HG03460 (cell line): Measurements from ENCODE around the gene LARGE2.

Experiments used
- ATAC-seq: cut with Tn5 transposase; IDR thresholded peaks from one replicate; pipeline ENCODE4 v1.9.1; 2021; ENCODE audit not compliant: unreplicated experiment

Gene LARGE2

DNA sequence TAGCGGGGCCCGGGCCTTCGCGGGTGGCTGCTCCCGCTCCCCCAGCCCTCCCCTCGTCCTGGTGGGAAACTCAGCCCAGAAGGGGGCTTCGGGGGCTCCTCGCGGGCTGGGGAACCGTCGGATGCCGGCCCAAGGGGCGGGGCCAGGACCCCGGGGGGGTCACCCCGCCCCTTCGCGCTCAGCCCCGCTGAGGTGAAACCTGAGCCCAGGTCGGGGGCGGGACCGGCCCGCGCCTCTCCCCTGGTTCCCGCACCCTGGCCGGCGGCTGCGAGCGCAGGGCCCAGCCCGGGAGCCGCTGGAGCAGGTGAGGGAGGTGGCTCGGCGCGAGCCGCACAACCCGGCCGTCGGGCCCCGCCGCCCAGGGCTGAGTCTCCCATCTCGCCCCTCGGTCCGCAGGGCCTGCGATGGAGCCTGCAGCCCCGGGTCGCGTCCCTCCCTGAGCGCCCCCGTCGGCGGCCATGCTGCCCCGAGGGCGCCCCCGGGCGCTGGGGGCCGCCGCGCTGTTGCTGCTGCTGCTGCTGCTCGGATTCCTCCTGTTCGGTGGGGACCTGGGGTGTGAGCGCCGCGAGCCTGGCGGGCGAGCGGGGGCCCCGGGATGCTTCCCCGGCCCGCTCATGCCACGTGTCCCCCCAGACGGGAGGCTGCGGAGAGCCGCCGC is at the start of gene LARGE2:
Gene LARGE2, plus strand, starts transcription at position 232 of the 658 bp plus-strand sequence. Its CDS starts 227 bp downstream, at position 459.
- ATAC-seq, result no peak

- no peak for ATAC-seq
Observed at GRCh38 chr11:45876401-45876800, 46.1 kb upstream of the LARGE2 start.

DNA sequence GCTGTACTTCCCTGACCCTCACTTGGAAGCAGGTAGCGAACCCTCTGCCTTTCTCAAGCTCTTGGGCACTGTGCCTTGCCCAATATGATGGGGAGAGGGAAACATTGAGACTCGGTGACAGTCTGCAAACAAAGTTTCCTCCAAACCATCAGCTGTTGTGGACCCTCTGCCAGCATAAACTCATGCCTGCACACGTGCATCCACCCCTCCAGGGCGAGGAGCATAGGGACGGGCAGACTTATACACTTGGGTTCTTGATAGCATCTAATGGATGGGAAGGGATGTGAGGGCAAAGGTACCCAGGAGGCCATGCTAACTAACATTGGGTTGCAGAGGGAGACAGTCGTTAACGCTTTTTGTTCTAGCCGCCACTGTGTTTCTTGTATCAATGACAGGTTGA is 45.2 kb upstream of the LARGE2 start:
- no peak for ATAC-seq

- ATAC-seq, result no peak
Observed at GRCh38 chr11:45877845-45878244, 44.6 kb upstream of the LARGE2 start.

DNA sequence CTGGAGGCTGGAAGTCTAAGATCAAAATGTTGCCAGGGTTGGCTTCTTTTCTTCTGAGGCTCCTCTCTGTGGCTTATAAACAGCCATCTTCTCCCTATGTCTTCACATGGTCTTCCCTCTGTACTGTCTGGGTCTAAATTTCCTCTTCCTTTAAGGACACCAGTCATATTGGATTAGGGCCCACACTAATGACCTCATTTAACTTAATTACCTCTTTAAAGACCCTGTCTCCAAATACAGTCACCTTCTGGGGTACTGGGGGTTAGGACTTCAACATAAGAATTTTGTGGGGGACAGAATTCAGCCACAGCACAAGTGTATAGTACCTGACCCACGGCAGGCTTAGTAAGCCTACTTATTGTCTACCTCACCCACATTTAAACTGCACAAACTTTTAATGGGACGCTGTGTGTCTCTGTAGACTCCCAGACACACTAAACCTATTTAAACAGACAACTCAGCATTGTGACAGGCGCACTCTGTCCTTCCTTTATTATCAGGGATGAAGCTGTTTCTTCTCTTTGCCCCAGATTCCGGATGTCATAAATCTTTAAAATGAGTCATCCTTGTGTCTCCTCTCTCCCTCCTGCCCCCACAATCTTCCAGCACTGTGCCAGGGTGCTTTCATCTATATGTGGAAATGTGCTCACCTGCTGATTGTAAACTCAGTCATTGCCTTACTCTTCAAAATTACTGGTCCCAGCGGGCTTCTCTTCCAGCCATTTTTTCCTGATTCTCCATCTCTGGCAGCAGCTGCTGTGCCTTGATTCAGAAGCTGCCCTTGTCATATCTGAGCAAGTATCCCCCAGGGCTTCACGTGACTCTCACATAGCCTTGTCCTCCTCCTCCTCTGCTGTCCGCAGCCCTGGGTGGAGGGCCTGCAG is 42.4 kb upstream of the LARGE2 start:
- ATAC-seq, result no peak

- ATAC-seq, result no peak
Observed at GRCh38 chr11:45880772-45881570, 41.5 kb upstream of the LARGE2 start.

GRCh38 chr11:45881708-45882368 is 40.6 kb upstream of the LARGE2 start:
- ATAC-seq, result no peak

DNA sequence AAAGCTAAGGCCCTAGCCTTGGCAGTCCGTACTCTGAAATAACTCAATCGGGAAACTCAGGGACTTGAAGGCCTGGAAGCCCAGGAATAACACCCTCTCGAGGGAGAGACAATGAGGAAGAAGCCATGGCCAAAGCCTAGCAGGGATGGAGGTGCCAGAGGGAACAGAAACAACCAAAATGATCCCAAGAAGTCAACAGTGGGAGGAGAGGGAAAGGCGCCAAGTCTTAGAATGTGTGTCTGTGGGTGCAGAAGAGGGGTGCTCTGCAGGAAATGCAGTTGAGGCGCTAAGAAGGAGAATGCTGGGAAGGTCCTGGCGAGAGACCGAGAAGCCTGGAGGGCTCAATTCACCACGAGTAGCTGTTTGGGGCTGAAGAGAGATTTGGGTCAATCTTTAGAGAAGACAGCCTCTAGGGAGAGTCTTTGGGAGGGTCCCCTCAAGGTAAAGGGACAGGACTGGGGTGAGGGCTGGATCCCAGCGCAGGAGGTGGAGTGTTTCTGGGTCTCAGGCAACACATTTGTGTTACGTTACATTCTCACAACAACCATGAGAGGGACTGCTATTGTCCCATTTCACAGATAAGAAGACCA is 37.8 kb upstream of the LARGE2 start:
- no peak for ATAC-seq

- ATAC-seq, result peak; percentile 66
Observed at GRCh38 chr11:45885274-45885920, 37.1 kb upstream of the LARGE2 start, which contains the start of gene MAPK8IP1. MAPK8IP1 (plus strand) TSS chr11:45885651; CDS start chr11:45885821, 170 bp downstream.

DNA sequence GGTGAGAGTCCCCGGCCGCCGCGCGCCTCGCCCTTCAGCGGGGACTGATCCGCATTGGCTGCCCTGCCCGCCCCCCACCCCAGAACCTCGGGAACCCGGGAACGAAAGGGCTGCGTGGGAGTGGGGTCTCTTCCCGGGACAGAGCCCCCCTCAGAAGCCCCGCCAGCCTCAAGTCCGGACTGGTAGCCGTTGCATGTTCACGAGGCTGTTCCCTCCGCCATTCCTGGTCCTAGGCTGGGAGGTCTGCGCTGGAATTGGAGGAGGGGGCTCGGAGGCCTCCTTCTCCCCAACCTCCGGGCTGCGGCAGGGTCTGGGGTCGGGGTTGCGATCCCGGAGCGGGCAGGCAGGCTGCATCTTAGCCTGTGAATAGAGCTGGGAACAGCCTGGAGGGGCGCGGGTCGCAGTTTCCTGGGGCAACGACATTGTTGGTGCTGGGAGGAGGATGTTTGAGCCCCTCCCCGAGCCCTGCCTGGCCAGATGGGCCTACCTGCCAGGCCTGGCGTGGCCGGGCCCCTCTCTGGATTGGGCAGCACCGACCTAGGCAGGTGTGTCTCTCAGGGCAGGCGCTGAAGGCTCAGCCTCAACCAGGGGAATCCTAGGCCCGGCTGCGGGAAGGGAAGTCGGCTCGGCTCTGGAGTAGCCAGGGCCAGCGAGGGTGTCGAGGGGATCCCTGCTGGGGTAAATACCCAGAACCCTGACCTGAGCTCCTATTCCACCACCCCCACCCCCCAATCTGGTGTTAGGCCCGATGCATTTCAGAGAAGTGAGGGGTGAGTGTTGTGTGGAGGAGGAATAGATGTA is 36.3 kb upstream of the LARGE2 start:
- ATAC-seq, result no peak

- no peak for ATAC-seq
Observed at GRCh38 chr11:45886816-45887520, 35.5 kb upstream of the LARGE2 start.

GRCh38 chr11:45887587-45887986 is 34.9 kb upstream of the LARGE2 start:
- no peak for ATAC-seq

GRCh38 chr11:45889555-45889954 is 32.9 kb upstream of the LARGE2 start:
- ATAC-seq, result no peak

- ATAC-seq, result no peak
Observed at GRCh38 chr11:45889966-45890365, 32.5 kb upstream of the LARGE2 start.

GRCh38 chr11:45890886-45891550 is 31.4 kb upstream of the LARGE2 start:
- ATAC-seq, result no peak

DNA sequence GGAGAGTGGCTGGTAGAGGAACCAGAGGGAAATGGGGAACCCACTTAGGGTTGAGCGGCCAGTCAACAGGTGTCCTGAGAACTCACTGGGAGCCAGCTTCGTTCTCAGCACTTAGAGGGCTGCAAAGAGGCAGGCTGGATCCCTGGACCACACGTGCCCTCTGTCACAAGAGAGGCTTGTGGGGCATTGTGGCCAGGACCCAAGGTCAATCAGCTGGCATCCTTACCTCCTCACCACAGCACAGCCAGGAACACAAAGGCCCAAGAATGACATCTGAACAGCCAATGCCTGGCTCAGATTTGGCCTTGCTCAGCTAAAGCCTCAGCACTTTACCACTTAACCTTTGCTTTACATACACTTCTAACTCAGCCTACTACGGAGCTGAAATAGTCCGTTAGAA is 29.6 kb upstream of the LARGE2 start:
- no peak for ATAC-seq

GRCh38 chr11:45894555-45895247 is 27.8 kb upstream of the LARGE2 start:
- no peak for ATAC-seq
